ENCODE data around the gene RGL1.

RGL1 gene

DNA sequence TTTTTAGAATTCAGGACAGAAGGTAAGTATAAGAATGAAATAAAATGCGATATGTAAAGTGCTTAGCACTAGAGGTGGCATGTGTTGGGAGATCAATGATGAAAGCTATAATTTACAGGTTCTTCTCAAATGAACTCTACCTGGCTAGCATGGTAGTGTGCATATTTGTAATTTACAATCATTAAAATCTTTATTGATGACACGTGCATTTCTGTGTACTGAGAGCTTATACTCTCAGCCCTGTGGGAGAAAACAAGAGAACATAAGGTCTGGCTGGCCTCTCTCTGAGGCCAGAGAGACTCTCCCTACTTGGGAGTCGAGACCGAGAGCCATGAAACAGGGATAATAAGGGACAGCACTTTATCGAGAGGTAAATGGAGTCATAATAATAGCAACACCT is 156.2 kb downstream of the RGL1 start:
- DNase-seq, result no peak

DNA sequence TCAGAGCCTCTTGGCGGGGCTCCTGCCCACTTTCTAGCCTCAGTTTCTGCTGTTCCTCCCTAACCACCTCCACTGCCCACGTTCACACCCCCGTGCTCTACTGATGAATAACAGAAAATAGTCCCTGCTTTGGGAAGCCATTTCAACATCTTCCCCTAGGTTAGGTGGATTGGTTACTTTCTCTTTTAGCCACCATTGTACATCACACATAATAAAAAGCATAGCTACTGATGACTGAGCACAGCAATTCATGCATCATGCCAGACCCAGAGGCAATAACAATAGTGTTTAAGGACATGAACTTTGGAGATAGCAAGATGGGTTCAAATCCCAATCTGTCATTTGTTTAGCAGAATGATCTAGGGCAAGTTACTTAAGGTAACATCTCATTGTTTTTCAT is 158.0 kb downstream of the RGL1 start:
- no peak for DNase-seq

DNA sequence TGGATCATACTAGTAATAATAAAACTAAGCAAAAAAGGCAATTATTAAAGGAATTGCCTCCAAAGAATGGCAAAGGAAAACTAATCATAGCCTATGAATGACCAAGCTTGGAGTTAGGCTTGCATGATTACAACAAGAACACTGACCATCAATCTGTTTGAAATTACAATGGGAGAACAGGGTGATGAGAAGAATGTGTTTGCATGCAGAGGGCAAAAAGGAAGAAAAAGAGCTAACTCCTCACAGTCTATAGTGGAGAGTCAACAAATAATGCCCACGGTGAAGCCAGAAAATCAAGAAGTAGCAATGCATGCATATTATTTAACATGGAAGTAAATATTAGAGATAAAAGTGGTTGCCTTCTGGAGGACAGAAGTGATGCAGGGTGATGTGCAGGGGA is 160.8 kb downstream of the RGL1 start:
- no peak for DNase-seq

DNA sequence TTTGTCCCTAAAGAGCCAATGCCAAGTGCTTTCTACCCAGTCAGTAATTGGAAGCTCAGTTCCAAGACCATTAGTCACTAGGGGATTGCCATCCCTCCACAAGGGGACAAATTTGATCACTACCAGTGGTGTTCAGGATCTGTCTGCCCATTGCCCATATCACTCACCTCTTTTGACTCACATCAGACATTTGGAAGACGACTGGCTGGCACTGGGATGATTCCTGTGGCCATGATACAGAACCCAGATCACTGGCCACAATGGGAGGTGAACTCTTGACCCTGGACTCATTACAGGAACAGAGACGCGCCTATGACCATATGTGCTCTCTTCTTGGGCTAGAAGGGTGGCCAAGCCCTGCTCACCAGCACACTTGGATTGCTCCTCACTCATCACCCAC is 161.6 kb downstream of the RGL1 start:
- DNase-seq, result no peak

DNA sequence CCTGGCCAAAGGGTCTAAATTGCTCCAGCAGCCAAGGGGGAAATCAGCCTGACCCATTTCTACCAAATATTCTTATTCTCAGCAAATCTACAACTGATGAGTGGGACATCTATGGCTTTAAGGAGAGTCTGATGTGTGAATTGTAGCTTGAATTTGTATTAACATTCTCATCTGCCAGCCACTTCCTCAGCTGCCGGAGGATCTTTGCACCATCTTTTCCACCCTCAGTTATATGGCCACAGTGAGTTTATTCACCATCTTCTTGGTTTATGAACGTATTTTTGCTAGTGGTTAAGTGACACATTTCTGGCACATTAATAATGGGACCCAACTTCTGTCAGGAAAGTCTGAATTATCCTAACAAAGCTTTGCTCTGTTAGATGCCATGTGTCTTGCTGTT is 163.0 kb downstream of the RGL1 start:
- no peak for DNase-seq

DNA sequence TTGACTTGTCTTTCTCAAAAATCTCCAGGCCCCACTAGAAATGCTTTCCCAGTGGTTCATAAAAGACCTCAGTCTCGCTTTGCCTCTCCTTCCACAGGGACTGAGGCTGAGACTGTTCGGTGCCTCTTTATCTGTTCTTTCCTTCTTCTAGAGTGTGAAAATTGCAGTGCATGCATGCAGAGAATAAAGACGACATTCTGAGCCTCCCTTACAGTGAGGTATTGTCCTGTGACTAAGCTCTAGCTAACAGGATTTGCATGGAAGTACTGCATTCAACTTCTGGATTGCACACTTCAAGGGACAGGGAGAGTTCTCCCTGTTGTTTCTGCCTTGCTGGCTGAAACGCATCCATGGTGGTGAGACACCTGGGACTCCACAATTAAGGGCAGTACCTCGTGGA is 163.5 kb downstream of the RGL1 start:
- DNase-seq, result no peak

DNA sequence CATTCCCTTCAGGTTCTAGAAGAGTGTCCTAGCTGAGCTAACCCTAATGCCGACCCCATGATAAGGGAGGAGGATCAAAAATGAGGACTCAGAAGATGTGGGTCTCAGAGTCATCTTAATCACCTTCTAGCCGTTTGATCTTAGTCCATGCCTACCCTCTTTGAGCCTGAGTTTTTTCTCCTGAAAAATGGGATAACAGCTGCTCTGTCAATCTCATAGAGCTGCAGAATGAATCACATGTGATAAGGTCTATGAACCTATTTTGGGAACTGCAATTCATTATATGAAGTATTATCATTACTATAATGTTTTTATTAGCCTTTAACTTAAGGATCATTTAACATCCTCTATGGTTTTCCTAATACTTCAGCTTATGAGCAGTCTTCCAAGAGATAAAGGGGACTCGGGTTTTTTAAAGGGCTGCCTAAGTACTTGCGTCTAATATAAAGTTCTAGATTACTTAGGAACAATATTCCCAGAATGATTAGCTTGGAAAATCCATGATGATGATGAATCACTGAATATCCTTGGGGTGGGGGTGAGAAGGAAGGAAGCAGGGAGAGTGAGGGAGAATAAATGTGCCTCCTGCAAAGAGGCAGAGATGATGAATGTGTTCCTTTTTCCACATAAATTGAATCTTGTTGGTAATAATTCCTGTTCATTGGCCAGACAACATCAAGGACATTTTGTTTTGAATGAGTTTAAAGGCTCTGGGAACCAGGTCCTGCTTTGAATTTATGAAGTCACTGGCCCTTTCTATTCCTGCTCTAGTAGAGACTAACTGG is 165.8 kb downstream of the RGL1 start:
- no peak for DNase-seq

DNA sequence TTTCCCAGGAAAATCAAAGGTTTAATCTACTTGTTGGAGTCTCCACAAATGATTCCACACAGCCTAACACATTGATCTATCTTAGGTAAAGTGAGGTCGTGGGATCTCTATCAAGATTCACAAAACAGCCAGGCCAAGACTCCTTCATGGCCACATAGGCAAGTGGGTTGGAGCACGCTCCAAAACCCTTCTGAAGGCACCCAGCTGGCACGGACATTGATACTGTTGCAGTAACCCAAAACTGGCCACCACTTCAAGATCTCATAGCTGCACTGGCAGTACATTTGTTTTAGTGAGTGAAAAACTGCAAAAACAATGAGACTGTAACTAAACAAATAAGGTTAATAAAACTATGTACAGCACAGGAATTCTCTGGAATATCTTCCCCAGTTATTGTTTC is 170.7 kb downstream of the RGL1 start:
- DNase-seq, result no peak

DNA sequence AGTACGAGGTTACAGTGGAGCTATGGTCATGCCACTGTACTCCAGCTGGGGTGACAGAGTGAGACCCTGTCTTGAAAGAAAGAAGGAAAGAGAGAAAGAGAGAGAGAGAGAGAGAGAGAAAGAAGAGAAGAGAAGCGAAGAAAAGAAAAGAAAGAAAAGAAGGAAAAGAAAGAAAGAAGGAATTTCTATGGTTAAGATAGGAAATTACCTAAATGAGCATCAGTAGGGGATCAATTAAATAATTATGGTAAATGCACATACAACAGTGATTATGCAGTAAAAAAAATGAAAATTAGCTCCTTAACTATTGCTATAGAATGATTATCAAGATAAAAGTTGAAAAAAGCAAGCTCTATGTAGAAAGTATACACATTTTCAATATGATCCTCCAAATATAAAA is 172.8 kb downstream of the RGL1 start:
- no peak for DNase-seq
